ENCODE data around the gene PTPRN2. TPM values are rescaled to one million over a fixed set of nuclear protein-coding genes. Genes with fewer than 3 reads are reported as not detected.

PTPRN2 gene
- total and polyA plus RNA-seq, 2 donors (not counting 3 experiments of a cell fraction or from before 2014, with no cell fraction given) = 0.62 to 0.88 TPM

DNA sequence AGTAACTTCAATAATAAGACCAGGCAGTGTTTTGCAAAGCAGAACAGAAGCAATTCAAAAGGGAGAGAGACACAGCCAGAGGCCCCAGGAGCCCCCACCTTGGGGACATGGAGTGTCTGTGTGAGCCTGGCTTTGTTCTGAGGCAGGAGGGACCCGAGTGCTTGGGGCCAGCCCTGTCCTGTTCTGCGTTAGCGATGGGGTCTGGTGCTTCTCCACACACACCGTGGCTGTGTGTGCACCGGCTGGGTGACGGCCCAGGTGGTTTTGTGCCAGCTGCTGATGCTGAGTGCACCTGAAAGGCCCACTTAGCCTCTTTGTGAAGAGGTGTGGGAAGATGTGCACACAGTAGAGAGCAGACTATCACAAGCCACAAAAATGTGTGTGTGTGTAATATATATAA lies 781.9 kb downstream of the PTPRN2 start:
- no TSS peak for BruUV-seq (replicated peaks)
- H3K9me1 ChIP-seq (replicated peaks; ENCODE audit: control insufficient read depth, extremely low read depth, insufficient read depth, low read length) = no peaks in the 10 kb centered on the region
- H3K27ac ChIP-seq (ENCODE audit: insufficient read depth, low read depth, low read length) = no peak overlapping the region
- DNase-seq (ENCODE audit: low read depth, low spot score) (no peak), FAIRE-seq (no peak)
- ChIA-PET POLR2A (no interaction called here), CTCF (no interaction called here)
- TF ChIP-seq GATA2 (IDR thresholded peaks at IDR 0.05; ENCODE audit: insufficient read depth, insufficient read length, low read depth, low read length) (no peak), FOS (IDR thresholded peaks at IDR 0.05; ENCODE audit: borderline replicate concordance, insufficient read depth, low read length) (no peak), POLR2A (IDR thresholded peaks at IDR 0.05; ENCODE audit: low read depth, low read length) (no peak), JUN (IDR thresholded peaks at IDR 0.05; ENCODE audit: borderline replicate concordance, insufficient read depth, insufficient read length, low read depth) (no peak), MYC (IDR thresholded peaks at IDR 0.05; ENCODE audit: low read depth, low read length) (no peak), POLR2AphosphoS5 (IDR thresholded peaks at IDR 0.05; ENCODE audit: insufficient read depth, low read depth, low read length) (no peak), EZH2 (IDR thresholded peaks at IDR 0.05; ENCODE audit: borderline replicate concordance, low read depth, low read length, severe bottlenecking) (no peak)
- TF ChIP-seq, protein P1, sequence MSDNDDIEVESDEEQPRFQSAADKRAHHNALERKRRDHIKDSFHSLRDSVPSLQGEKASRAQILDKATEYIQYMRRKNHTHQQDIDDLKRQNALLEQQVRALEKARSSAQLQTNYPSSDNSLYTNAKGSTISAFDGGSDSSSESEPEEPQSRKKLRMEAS (IDR thresholded peaks at IDR 0.05; ENCODE audit: insufficient read depth, insufficient read length) = no peak
- TF ChIP-seq, protein P2, sequence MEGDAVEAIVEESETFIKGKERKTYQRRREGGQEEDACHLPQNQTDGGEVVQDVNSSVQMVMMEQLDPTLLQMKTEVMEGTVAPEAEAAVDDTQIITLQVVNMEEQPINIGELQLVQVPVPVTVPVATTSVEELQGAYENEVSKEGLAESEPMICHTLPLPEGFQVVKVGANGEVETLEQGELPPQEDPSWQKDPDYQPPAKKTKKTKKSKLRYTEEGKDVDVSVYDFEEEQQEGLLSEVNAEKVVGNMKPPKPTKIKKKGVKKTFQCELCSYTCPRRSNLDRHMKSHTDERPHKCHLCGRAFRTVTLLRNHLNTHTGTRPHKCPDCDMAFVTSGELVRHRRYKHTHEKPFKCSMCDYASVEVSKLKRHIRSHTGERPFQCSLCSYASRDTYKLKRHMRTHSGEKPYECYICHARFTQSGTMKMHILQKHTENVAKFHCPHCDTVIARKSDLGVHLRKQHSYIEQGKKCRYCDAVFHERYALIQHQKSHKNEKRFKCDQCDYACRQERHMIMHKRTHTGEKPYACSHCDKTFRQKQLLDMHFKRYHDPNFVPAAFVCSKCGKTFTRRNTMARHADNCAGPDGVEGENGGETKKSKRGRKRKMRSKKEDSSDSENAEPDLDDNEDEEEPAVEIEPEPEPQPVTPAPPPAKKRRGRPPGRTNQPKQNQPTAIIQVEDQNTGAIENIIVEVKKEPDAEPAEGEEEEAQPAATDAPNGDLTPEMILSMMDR (IDR thresholded peaks at IDR 0.05; ENCODE audit: extremely low read depth in 1 of 2, insufficient read depth in 1 of 2, low read depth in 1 of 2, low read length in 2 of 2) = no peak
- no peak overlapping the region for H3K9ac ChIP-seq (replicated peaks; ENCODE audit: extremely low read depth, insufficient read depth, low read length)
- H3K36me3 ChIP-seq (ENCODE audit: control insufficient read depth in 2 of 2, extremely low read depth in 1 of 2, insufficient read depth in 2 of 2, low read length in 2 of 2) = no peaks in the 10 kb centered on the region
- no peak overlapping the region for H3K4me3 ChIP-seq (replicated peaks in 1 of 3; ENCODE audit: insufficient read depth in 1 of 3, low read depth in 1 of 3, low read length in 3 of 3)
- dilution Hi-C loops (cut with MboI; ENCODE audit: extremely low pct_ligation_motif_present, low sequenced_read_pairs) (no loop called here), intact Hi-C loops (cut with micrococcal nuclease) (no loop called here)
- no peaks in the 10 kb centered on the region for H3K79me2 ChIP-seq (ENCODE audit: control insufficient read depth, insufficient read depth, low read length)
- H3K4me2 ChIP-seq (ENCODE audit: insufficient read depth, low read length) = no peak overlapping the region
- H3K27me3 ChIP-seq (ENCODE audit: control insufficient read depth in 2 of 2, insufficient read depth in 2 of 2, low read length in 2 of 2) = no peaks in the 10 kb centered on the region
- no peak overlapping the region for H2AFZ ChIP-seq (ENCODE audit: low read depth, low read length)
- peaks cover 3% of the 10 kb centered on the region for H3K9me3 ChIP-seq (replicated peaks; ENCODE audit: control insufficient read depth, insufficient read depth, low read length)
- H3K4me1 ChIP-seq (ENCODE audit: control insufficient read depth, extremely low read depth, insufficient read depth, low read length) = no peaks in the 10 kb centered on the region
- no peaks in the 10 kb centered on the region for H4K20me1 ChIP-seq (replicated peaks; ENCODE audit: control insufficient read depth, extremely low read depth, insufficient read depth, low read length)

Measured in endothelial cell of umbilical vein (primary cell).